ENCODE measurements around the gene ASAP2. TPM values are rescaled to one million over a fixed set of nuclear protein-coding genes. Genes with fewer than 3 reads are reported as not detected.

The ASAP2 gene
- total RNA-seq, 1 donor from 2014 or later, result 49.9 TPM

- no peak for DNase-seq (ENCODE audit: low read depth, low spot score)
These were observed 26.9 kb upstream of the ASAP2 start for GRCh38 chr2:9179572-9180201.

GRCh38 chr2:9184361-9184760 lies 22.3 kb upstream of the ASAP2 start:
- DNase-seq (ENCODE audit: low read depth, low spot score), result no peak

GRCh38 chr2:9187620-9188214 lies 18.9 kb upstream of the ASAP2 start:
- no peak for DNase-seq (ENCODE audit: low read depth, low spot score)

GRCh38 chr2:9188823-9189222 lies 17.8 kb upstream of the ASAP2 start:
- no peak for DNase-seq (ENCODE audit: low read depth, low spot score)

- DNase-seq (ENCODE audit: low read depth, low spot score), result no peak
These were observed 16.7 kb upstream of the ASAP2 start for GRCh38 chr2:9189901-9190300.

- no peak for DNase-seq (ENCODE audit: low read depth, low spot score)
These were observed 15.6 kb upstream of the ASAP2 start for GRCh38 chr2:9191041-9191481.

- DNase-seq (ENCODE audit: low read depth, low spot score), result no peak
These were observed 13.9 kb upstream of the ASAP2 start for GRCh38 chr2:9192712-9193111.

GRCh38 chr2:9194352-9194751 lies 12.3 kb upstream of the ASAP2 start:
- no peak for DNase-seq (ENCODE audit: low read depth, low spot score)

GRCh38 chr2:9196637-9197036 lies 10.0 kb upstream of the ASAP2 start:
- DNase-seq (ENCODE audit: low read depth, low spot score), result no peak

GRCh38 chr2:9197916-9198315 lies 8.7 kb upstream of the ASAP2 start:
- no peak for DNase-seq (ENCODE audit: low read depth, low spot score)

- no peak for DNase-seq (ENCODE audit: low read depth, low spot score)
These were observed 6.6 kb upstream of the ASAP2 start for GRCh38 chr2:9199716-9200632.

- no peak for DNase-seq (ENCODE audit: low read depth, low spot score)
These were observed 6.0 kb upstream of the ASAP2 start for GRCh38 chr2:9200633-9201015.

GRCh38 chr2:9201185-9201891 lies 5.3 kb upstream of the ASAP2 start:
- DNase-seq (ENCODE audit: low read depth, low spot score), result no peak

- DNase-seq (ENCODE audit: low read depth, low spot score), result no peak
These were observed 3.6 kb upstream of the ASAP2 start for GRCh38 chr2:9203006-9203405.

- DNase-seq (ENCODE audit: low read depth, low spot score), result no peak
These were observed 2.7 kb upstream of the ASAP2 start for GRCh38 chr2:9203876-9204275.

GRCh38 chr2:9204939-9205338 lies 1.7 kb upstream of the ASAP2 start:
- DNase-seq (ENCODE audit: low read depth, low spot score), result no peak

- DNase-seq (ENCODE audit: low read depth, low spot score), result no peak
These were observed 1.1 kb upstream of the ASAP2 start for GRCh38 chr2:9205486-9205885.

- no peak for DNase-seq (ENCODE audit: low read depth, low spot score)
These were observed 504 bp downstream of the ASAP2 start for GRCh38 chr2:9206991-9207640.

- no peak for DNase-seq (ENCODE audit: low read depth, low spot score)
These were observed 1.2 kb downstream of the ASAP2 start for GRCh38 chr2:9207641-9208311.

- DNase-seq (ENCODE audit: low read depth, low spot score), result no peak
These were observed 2.3 kb downstream of the ASAP2 start for GRCh38 chr2:9208875-9209274.

GRCh38 chr2:9210030-9210429 lies 3.4 kb downstream of the ASAP2 start:
- no peak for DNase-seq (ENCODE audit: low read depth, low spot score)
